CD4-positive, alpha-beta memory T cell (primary cell): ENCODE measurements around the gene RPGRIP1. TPM values are rescaled to one million over a fixed set of nuclear protein-coding genes. Genes with fewer than 3 reads are reported as not detected.
"Not testable (repeated sequence)": the region's sequence is repeated elsewhere in the genome, so short reads cannot be mapped to it uniquely, and the experiment has no call there.

Source experiments
- CTCF ChIA-PET: fragments of 350-600 bp; sonication (Branson Sonifier 250); formaldehyde crosslinking; loops from one replicate; lab custom pipeline; 2021; ENCODE audit warnings: inconsistent platforms; ENCODE audit not compliant: partially characterized antibody; lab: Charles Lee
- POLR2A ChIA-PET: fragments of 350-600 bp; sonication (Branson Sonifier 250); formaldehyde crosslinking; loops from one replicate; lab custom pipeline; 2021; ENCODE audit not compliant: partially characterized antibody; lab: Charles Lee
- DNase-seq, 5 donors: peaks; one replicate each; pipeline versions ENCODE4 v3.0.0 to v3.0.0-alpha.2; 2020 to 2022; ENCODE audit warnings: mixed read lengths in 1 of 5
- H3K27ac ChIP-seq: one replicate; pipeline ENCODE4 v1.7.0; 2013; ENCODE audit warnings: low read depth, low read length
- H3K27me3 ChIP-seq: 2 replicates; pipeline ENCODE4 v1.7.0; 2013; ENCODE audit warnings: mild to moderate bottlenecking, low read length, moderate library complexity; ENCODE audit not compliant: insufficient read depth
- H3K36me3 ChIP-seq: 2 replicates; pipeline ENCODE4 v1.7.0; 2013; ENCODE audit warnings: mild to moderate bottlenecking, low read length, moderate library complexity; ENCODE audit not compliant: insufficient read depth
- H3K4me1 ChIP-seq: 2 replicates; pipeline ENCODE4 v1.7.0; 2013; ENCODE audit warnings: mild to moderate bottlenecking, low read length, moderate library complexity; ENCODE audit not compliant: insufficient read depth
- H3K4me3 ChIP-seq, 2 donors: one replicate each; pipeline ENCODE4 v1.7.0; 2013; ENCODE audit warnings: low read length in 2 of 2, mild to moderate bottlenecking in 1 of 2
- H3K9me3 ChIP-seq, 2 donors: one replicate each; pipeline ENCODE4 v1.7.0; 2013; ENCODE audit warnings: low read length in 2 of 2, control low read depth in 1 of 2; ENCODE audit not compliant: control insufficient read depth in 1 of 2
- H3K27ac Mint-ChIP-seq, 7 donors: one replicate each; pipeline ENCODE4 v1.8.0; 2020 to 2021; ENCODE audit warnings: mixed read lengths in 7 of 7, mild to moderate bottlenecking in 6 of 7, inconsistent platforms in 3 of 7, moderate library complexity in 3 of 7
- H3K27me3 Mint-ChIP-seq, 2 donors: one replicate each; pipeline ENCODE4 v1.8.0; 2020 to 2021; ENCODE audit warnings: mixed read lengths in 2 of 2
- H3K36me3 Mint-ChIP-seq, 2 donors: one replicate each; pipeline ENCODE4 v1.8.0; 2020 to 2021; ENCODE audit warnings: mixed read lengths in 2 of 2, inconsistent platforms in 1 of 2, mild to moderate bottlenecking in 1 of 2
- H3K4me1 Mint-ChIP-seq, 4 donors: one replicate each; pipeline ENCODE4 v1.8.0; 2020 to 2021; ENCODE audit warnings: mixed read lengths in 4 of 4, mild to moderate bottlenecking in 1 of 4
- H3K4me3 Mint-ChIP-seq, 8 donors: one replicate each; pipeline ENCODE4 v1.8.0; 2020 to 2021; ENCODE audit warnings: mixed read lengths in 8 of 8, mild to moderate bottlenecking in 7 of 8, moderate library complexity in 6 of 8, inconsistent platforms in 3 of 8
- H3K9me3 Mint-ChIP-seq, 8 donors: one replicate each; pipeline ENCODE4 v1.8.0; 2020 to 2021; ENCODE audit warnings: mixed read lengths in 8 of 8, mild to moderate bottlenecking in 5 of 8, inconsistent platforms in 3 of 8, moderate library complexity in 1 of 8
- intact Hi-C: fragments of 100-400 bp; cut with micrococcal nuclease; formaldehyde crosslinking; loops from one replicate; pipeline ENCODE4 v1.15.1; 2023
- polyA plus RNA-seq, 2 donors: library from polyadenylated mRNA; unstranded; fragments of 300-500 nt; fragmentation: Illumina TruSeq; gene quantifications; one replicate each; pipeline ENCODE4 v1.2.3, GENCODE V29; 2021
- total RNA-seq, 2 experiments: library from RNA; stranded (reverse); gene quantifications; one replicate each; pipeline ENCODE4 v1.2.3, GENCODE V29; 2021

The RPGRIP1 gene
- total and polyA plus RNA-seq, 4 experiments from 2014 or later, result 0.47 TPM; not detected in 3

DNA sequence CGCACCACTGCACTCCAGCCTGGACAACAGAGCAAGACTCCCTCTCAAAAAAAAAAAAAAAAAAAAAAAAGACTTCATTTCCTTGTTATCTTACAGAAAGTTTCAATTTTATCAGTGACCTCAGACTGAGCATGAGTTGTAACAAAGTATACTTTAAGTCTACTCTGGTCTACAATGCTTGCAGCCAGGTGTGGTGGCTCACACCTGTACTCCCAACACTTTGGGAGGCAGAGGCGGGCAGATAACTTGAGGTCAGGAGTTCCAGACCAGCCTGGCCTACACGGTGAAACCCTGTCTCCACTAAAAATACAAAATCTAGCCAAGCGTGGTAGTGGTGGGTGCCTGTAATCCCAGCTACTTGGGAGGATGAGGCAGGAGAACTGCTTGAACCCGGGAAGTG is 28.7 kb upstream of the RPGRIP1 start:
- H3K9me3 ChIP-seq, result no peaks in the 10 kb centered on the region
- H3K27ac ChIP-seq, result no peak overlapping the region
- no peaks in the 10 kb centered on the region for H3K27me3 Mint-ChIP-seq
- H3K9me3 Mint-ChIP-seq, result no peaks in the 10 kb centered on the region
- DNase-seq, result no peak
- POLR2A ChIA-PET, result no interaction called here
- H3K27me3 ChIP-seq, result no peaks in the 10 kb centered on the region
- H3K36me3 ChIP-seq, result peaks cover 32% of the 10 kb centered on the region
- H3K4me1 Mint-ChIP-seq, result peaks cover 48 to 87% (median 66%) of the 10 kb centered on the region in 4 donors
- H3K36me3 Mint-ChIP-seq, result peaks cover 55 to 76% of the 10 kb centered on the region in 2 donors
- no peak overlapping the region for H3K4me3 ChIP-seq
- H3K4me3 Mint-ChIP-seq, result peak overlapping the region in 4 of 8 donors; percentile 20 to 56 (median 26)
- peak overlapping the region in 1 of 7 donors; percentile 79 for H3K27ac Mint-ChIP-seq
- intact Hi-C loops, result no loop called here
- CTCF ChIA-PET, result no interaction called here
- H3K4me1 ChIP-seq, result peaks cover 85% of the 10 kb centered on the region

DNA sequence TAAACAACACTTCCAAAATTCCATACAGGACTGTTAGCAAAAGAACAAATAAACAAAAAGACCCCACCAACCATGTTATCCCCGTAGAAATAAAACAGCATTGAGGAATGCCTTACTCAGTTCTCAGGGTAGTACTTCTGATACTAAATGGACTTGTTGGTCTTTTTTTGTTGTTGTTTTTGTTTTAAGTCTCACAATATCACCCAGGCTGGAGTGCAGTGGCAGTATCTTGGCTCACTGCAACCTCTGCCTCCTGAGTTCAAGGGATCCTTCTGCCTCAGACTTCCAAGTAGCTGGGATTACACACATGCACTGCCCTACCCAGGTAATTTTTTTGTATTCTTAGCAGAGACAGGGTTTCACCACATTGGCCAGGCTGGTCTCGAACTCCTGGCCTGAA is 27.7 kb upstream of the RPGRIP1 start:
- peaks cover 57 to 77% of the 10 kb centered on the region in 2 donors for H3K36me3 Mint-ChIP-seq
- ChIA-PET POLR2A (interaction anchor here (6.4 kb wide), 1 partner anchor 13 kb away, joined by 85 read pairs; no protein-coding TSS in a partner anchor), CTCF (no interaction called here)
- intact Hi-C loops, result no loop called here
- Histone ChIP-seq H3K9me3 (no peaks in the 10 kb centered on the region), H3K4me3 (no peak overlapping the region), H3K36me3 (peaks cover 33% of the 10 kb centered on the region), H3K4me1 (peaks cover 85% of the 10 kb centered on the region), H3K27ac (no peak overlapping the region), H3K27me3 (no peaks in the 10 kb centered on the region)
- no peak for DNase-seq
- H3K27me3 Mint-ChIP-seq, result no peaks in the 10 kb centered on the region
- H3K27ac Mint-ChIP-seq, result peak overlapping the region in 3 of 7 donors; percentile 65 to 79 (median 74)
- H3K4me1 Mint-ChIP-seq, result peaks cover 51 to 87% (median 67%) of the 10 kb centered on the region in 4 donors
- H3K9me3 Mint-ChIP-seq, result no peaks in the 10 kb centered on the region
- peak overlapping the region in 5 of 8 donors; percentile 23 to 76 (median 44) for H3K4me3 Mint-ChIP-seq

DNA sequence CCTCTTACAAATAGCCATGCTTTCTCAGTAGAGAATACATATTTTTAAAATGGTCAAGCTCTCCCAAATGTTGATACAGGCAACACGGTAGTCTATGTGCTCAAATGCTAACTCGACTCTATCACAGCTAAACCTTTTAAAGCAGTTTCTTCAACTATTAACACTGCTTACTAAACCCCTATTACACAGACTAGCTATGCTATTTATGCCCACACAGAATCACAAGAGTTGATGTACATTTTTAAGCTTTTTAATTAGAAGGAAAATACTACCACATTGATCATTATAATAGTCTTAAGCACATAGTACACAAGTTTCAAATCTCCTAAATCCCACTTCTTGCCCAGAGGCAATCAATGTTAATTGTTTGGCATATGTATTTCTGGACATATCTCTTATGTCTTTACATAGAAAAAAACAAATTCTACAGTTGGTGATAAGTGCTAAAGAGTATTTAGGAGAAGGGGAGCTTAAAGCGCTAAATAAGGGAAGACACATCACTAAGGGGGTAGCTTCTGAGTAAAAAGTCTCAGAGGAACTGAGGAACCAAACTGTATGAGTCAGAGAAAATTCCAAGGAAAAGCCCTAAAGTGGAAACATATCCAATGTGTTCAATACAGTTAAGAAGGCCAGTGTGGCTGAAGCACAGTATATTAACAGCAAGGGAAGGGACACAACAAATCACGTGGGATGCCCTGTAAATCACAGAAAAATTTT is 24.3 kb upstream of the RPGRIP1 start:
- DNase-seq, result no peak
- CTCF ChIA-PET, result interaction anchor here (1.0 to 2.6 kb wide), 8 partner anchors 9 to 40 kb away, joined by 3 to 13 read pairs (median 3); no protein-coding TSS in a partner anchor
- Mint-ChIP-seq H3K27ac (peak overlapping the region; percentile 0 to 81 (median 58)), H3K9me3 (no peaks in the 10 kb centered on the region), H3K27me3 (no peaks in the 10 kb centered on the region), H3K4me3 (peak overlapping the region in 7 of 8 donors; percentile 37 to 75 (median 63)), H3K36me3 (peaks cover 52 to 72% of the 10 kb centered on the region in 2 donors), H3K4me1 (peaks cover 51 to 91% (median 72%) of the 10 kb centered on the region in 4 donors)
- H3K4me3 ChIP-seq, result no peak overlapping the region
- peaks cover 32% of the 10 kb centered on the region for H3K36me3 ChIP-seq
- intact Hi-C loops, result loop anchor here (1.0 kb wide), 1 partner anchor 8 kb away; no protein-coding TSS in a partner anchor
- POLR2A ChIA-PET, result interaction anchor here (0.9 to 6.4 kb wide), 5 partner anchors 10 to 25 kb away, joined by 3 to 85 read pairs (median 10); no protein-coding TSS in a partner anchor
- H3K27ac ChIP-seq, result no peak overlapping the region
- H3K9me3 ChIP-seq, result no peaks in the 10 kb centered on the region
- H3K4me1 ChIP-seq, result peaks cover 81% of the 10 kb centered on the region
- H3K27me3 ChIP-seq, result no peaks in the 10 kb centered on the region

DNA sequence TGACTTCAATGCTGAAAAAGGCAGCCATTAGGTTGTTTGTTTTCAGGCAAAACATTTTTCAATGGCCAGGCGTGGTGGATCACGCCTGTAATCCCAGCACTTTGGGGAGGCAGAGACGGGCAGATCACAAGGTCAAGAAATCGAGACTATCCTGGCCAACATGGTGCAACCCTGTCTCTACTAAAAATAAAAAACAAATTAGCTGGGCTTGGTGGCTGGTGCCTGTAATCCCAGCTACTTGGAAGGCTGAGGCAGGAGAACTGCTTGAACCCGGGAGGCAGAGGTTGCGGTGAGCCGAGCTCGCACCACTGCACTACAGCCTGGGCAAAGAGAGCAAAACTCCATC is 23.8 kb upstream of the RPGRIP1 start:
- not testable (repeated sequence) for H3K9me3 ChIP-seq, H3K27ac ChIP-seq, DNase-seq, H3K27me3 Mint-ChIP-seq, H3K4me3 ChIP-seq, H3K9me3 Mint-ChIP-seq, H3K27me3 ChIP-seq
- H3K4me1 ChIP-seq, result peaks cover 86% of the 10 kb centered on the region
- Mint-ChIP-seq H3K27ac (peak overlapping the region; percentile 0 to 81 (median 58)), H3K4me1 (peaks cover 50 to 88% (median 71%) of the 10 kb centered on the region in 4 donors), H3K4me3 (peak overlapping the region in 7 of 8 donors; percentile 37 to 78 (median 71)), H3K36me3 (peaks cover 48 to 72% of the 10 kb centered on the region in 2 donors)
- ChIA-PET CTCF (interaction anchor here (1.0 to 2.6 kb wide), 7 partner anchors 9 to 40 kb away, joined by 3 to 13 read pairs (median 3); no protein-coding TSS in a partner anchor), POLR2A (interaction anchor here (0.7 to 6.4 kb wide), 8 partner anchors 9 to 200 kb away, joined by 3 to 85 read pairs (median 4); partner anchors contain the start of gene CHD8)
- peaks cover 29% of the 10 kb centered on the region for H3K36me3 ChIP-seq
- intact Hi-C loops, result loop anchor here (1.0 kb wide), 1 partner anchor 9 kb away; no protein-coding TSS in a partner anchor

DNA sequence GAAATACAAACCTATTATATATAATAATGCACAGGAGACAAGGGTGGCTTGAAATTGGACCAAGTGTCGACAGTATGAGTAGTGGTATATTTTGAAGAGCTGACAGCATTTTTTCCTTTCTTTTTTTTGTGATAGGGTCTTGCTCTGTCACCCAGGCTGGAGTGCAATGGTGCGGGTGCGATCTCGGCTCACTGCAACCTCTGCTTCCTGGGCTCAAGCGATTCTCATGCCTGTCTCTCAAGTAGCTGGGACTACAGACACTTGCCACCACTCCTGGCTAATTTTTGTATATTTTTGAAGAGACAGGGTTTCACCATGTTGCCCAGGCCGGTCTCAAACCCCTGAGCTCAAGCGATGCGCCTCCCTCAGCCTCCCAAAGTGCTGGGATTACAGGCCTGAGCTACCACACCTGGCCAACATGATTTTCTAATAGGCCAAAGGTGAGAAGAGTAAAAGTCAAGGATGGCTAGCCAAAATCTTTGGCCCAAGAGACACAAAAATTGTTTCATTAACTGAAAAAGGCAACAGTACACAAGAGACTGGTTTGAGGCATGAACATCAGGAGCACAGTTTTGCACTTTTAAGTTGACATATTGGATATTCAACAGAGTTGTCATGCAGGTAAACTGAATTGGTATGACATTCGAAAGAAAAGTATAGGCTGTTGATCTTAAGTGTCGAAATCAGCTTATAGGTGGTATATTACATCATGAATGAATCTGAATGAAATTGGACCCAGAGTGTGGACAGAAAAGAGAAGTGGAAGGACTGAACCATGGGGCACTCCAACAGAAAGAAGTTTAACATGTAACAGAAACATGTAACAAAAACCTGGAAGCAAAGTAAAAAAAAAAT is 23.1 kb upstream of the RPGRIP1 start:
- H3K27ac Mint-ChIP-seq, result peak overlapping the region; percentile 14 to 90 (median 78)
- H3K9me3 Mint-ChIP-seq, result no peaks in the 10 kb centered on the region
- H3K4me3 Mint-ChIP-seq, result peak overlapping the region; percentile 69 to 82 (median 76)
- H3K27me3 Mint-ChIP-seq, result no peaks in the 10 kb centered on the region
- Histone ChIP-seq H3K4me1 (peaks cover 89% of the 10 kb centered on the region), H3K36me3 (peaks cover 31% of the 10 kb centered on the region), H3K4me3 (peak overlapping the region in 1 of 2 donors; percentile 1), H3K27ac (peak overlapping the region; percentile 27), H3K27me3 (no peaks in the 10 kb centered on the region), H3K9me3 (no peaks in the 10 kb centered on the region)
- no peak for DNase-seq
- CTCF ChIA-PET, result interaction anchor here (0.6 to 2.6 kb wide), 9 partner anchors 8 to 35 kb away, joined by 3 to 13 read pairs (median 3); no protein-coding TSS in a partner anchor
- H3K4me1 Mint-ChIP-seq, result peaks cover 55 to 91% (median 73%) of the 10 kb centered on the region in 4 donors
- intact Hi-C loops, result loop anchor here (1.0 kb wide), 1 partner anchor 9 kb away; no protein-coding TSS in a partner anchor
- POLR2A ChIA-PET, result interaction anchor here (0.7 to 6.4 kb wide), 9 partner anchors 8 to 199 kb away, joined by 3 to 85 read pairs (median 4); partner anchors contain the start of genes CHD8 and SUPT16H
- H3K36me3 Mint-ChIP-seq, result peaks cover 48 to 71% of the 10 kb centered on the region in 2 donors

DNA sequence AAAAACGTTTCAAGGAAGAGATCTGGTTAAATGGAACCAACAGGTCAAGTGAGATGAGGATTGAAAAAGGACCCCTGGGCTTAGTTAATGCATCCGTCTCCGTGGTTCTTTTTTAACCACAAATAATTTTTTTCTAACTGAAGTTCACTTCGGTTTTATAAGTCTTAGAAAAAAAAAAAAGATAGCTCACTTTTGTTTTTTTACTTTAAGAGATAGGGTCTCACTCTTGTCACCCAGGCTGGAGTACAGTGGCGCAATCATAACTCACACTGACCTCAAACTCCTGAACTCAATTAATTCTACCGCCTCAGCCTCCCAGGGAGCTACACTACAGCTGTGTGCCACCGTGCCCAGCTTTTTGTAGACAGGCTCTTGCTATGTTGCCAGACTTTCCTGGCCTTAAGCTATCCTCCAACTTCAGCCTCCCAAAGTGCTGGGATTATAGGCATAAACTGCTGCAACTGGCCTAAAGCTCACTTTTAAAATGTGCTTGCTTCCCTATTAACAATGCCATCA is 22.4 kb upstream of the RPGRIP1 start:
- Histone ChIP-seq H3K4me3 (peak overlapping the region in 1 of 2 donors; percentile 1), H3K4me1 (peaks cover 89% of the 10 kb centered on the region), H3K9me3 (no peaks in the 10 kb centered on the region), H3K27ac (peak overlapping the region; percentile 27), H3K36me3 (peaks cover 32% of the 10 kb centered on the region), H3K27me3 (no peaks in the 10 kb centered on the region)
- H3K36me3 Mint-ChIP-seq, result peaks cover 50 to 72% of the 10 kb centered on the region in 2 donors
- H3K27me3 Mint-ChIP-seq, result no peaks in the 10 kb centered on the region
- H3K27ac Mint-ChIP-seq, result peak overlapping the region; percentile 14 to 90 (median 78)
- intact Hi-C loops, result no loop called here
- peak overlapping the region; percentile 69 to 82 (median 76) for H3K4me3 Mint-ChIP-seq
- no peak for DNase-seq
- ChIA-PET CTCF (interaction anchor here (0.7 to 2.4 kb wide), 4 partner anchors 11 to 948 kb away, joined by 3 to 10 read pairs (median 4); no protein-coding TSS in a partner anchor), POLR2A (interaction anchor here (0.8 to 6.4 kb wide), 6 partner anchors 8 to 198 kb away, joined by 3 to 85 read pairs (median 4); partner anchors contain the start of genes CHD8 and SUPT16H)
- no peaks in the 10 kb centered on the region for H3K9me3 Mint-ChIP-seq
- H3K4me1 Mint-ChIP-seq, result peaks cover 56 to 91% (median 73%) of the 10 kb centered on the region in 4 donors
